GM23338 (cell line): ENCODE measurements around the gene SOX3. TPM values are rescaled to one million over a fixed set of nuclear protein-coding genes. Genes with fewer than 3 reads are reported as not detected.

Experiments used
- ATAC-seq: fragments of 200-7000 bp; cut with Tn5 transposase; 3 replicates; pipeline ENCODE4 v1.9.1; 2020
- DNase-seq: peaks from one replicate; pipeline ENCODE4 v3.0.0-alpha.2; 2015; ENCODE audit warnings: low spot score
- H2AFZ ChIP-seq: fragments of 200-600 bp; sonication (generic); 2 replicates; pipeline ENCODE4 v1.8.0; 2016; ENCODE audit warnings: antibody characterized with exemption, mild to moderate bottlenecking, moderate library complexity
- H3F3A ChIP-seq: fragments of 200-600 bp; sonication (generic); replicated peaks from 2 replicates; pipeline ENCODE4 v1.8.0; 2017; ENCODE audit warnings: antibody characterized with exemption, mixed run types, low read depth
- H3K27ac ChIP-seq: fragments of 200-600 bp; sonication (generic); 2 replicates; pipeline ENCODE4 v1.6.1; 2016; ENCODE audit warnings: low read depth
- H3K27me3 ChIP-seq: fragments of 200-600 bp; sonication (generic); 2 replicates; pipeline ENCODE4 v1.8.0; 2016; ENCODE audit warnings: mild to moderate bottlenecking, mixed run types, moderate library complexity; ENCODE audit not compliant: insufficient read depth
- H3K36me3 ChIP-seq: fragments of 200-600 bp; sonication (generic); 2 replicates; pipeline ENCODE4 v1.8.0; 2016; ENCODE audit warnings: mild to moderate bottlenecking; ENCODE audit not compliant: insufficient read depth
- H3K4me1 ChIP-seq: fragments of 200-600 bp; sonication (generic); 2 replicates; pipeline ENCODE4 v1.8.0; 2016; ENCODE audit warnings: mild to moderate bottlenecking, moderate library complexity; ENCODE audit not compliant: insufficient read depth
- H3K4me2 ChIP-seq: fragments of 200-600 bp; sonication (generic); 2 replicates; pipeline ENCODE4 v1.7.1; 2017; ENCODE audit warnings: mixed run types
- H3K4me3 ChIP-seq: fragments of 200-600 bp; sonication (generic); 2 replicates; pipeline ENCODE4 v1.6.1; 2016; ENCODE audit warnings: mixed run types
- H3K79me2 ChIP-seq: fragments of 200-600 bp; sonication (generic); replicated peaks from 2 replicates; pipeline ENCODE4 v1.8.0; 2017; ENCODE audit warnings: mild to moderate bottlenecking; ENCODE audit not compliant: insufficient read depth
- H3K9me2 ChIP-seq: fragments of 200-600 bp; sonication (generic); 2 replicates; pipeline ENCODE4 v1.8.0; 2017; ENCODE audit not compliant: insufficient read depth
- H4K20me1 ChIP-seq: fragments of 200-600 bp; sonication (generic); replicated peaks from 2 replicates; pipeline ENCODE4 v1.8.0; 2017; ENCODE audit warnings: mild to moderate bottlenecking; ENCODE audit not compliant: insufficient read depth
- H3K27ac Mint-ChIP-seq: 2 replicates; pipeline ENCODE4 v1.8.0; 2020; ENCODE audit warnings: inconsistent platforms, mild to moderate bottlenecking, moderate library complexity, mixed read lengths
- H3K27me3 Mint-ChIP-seq: 3 replicates; pipeline ENCODE4 v1.8.0; 2022; ENCODE audit warnings: low read depth, mild to moderate bottlenecking, moderate library complexity, mixed read lengths, inconsistent platforms; ENCODE audit not compliant: insufficient read depth, poor library complexity
- H3K36me3 Mint-ChIP-seq: 3 replicates; pipeline ENCODE4 v1.8.0; 2021; ENCODE audit warnings: low read depth, mild to moderate bottlenecking, inconsistent platforms, moderate library complexity, mixed read lengths
- H3K4me1 Mint-ChIP-seq: 3 replicates; pipeline ENCODE4 v1.8.0; 2020; ENCODE audit warnings: mild to moderate bottlenecking, inconsistent platforms, mixed read lengths
- H3K4me3 Mint-ChIP-seq: 3 replicates; pipeline ENCODE4 v1.8.0; 2021; ENCODE audit warnings: moderate library complexity, mild to moderate bottlenecking, inconsistent platforms, mixed read lengths
- H3K9me3 Mint-ChIP-seq: 3 replicates; pipeline ENCODE4 v1.8.0; 2020; ENCODE audit warnings: moderate library complexity, mild to moderate bottlenecking, inconsistent platforms, mixed read lengths
- EZH2 ChIP-seq: fragments of 200-600 bp; sonication (generic); IDR thresholded peaks from one replicate; pipeline ENCODE4 v1.8.0; 2017; ENCODE audit warnings: antibody characterized with exemption, mild to moderate bottlenecking, low read depth; ENCODE audit not compliant: unreplicated experiment
- EZH2phosphoT487 ChIP-seq: fragments of 200-600 bp; sonication (generic); IDR thresholded peaks from one replicate; pipeline ENCODE4 v1.8.1; 2018; ENCODE audit warnings: antibody characterized with exemption; ENCODE audit not compliant: unreplicated experiment
- JUNB ChIP-seq: IDR thresholded peaks from one replicate; pipeline ENCODE4 v1.6.1; 2016; ENCODE audit warnings: antibody characterized with exemption; ENCODE audit not compliant: unreplicated experiment
- POLR2AphosphoS5 ChIP-seq: IDR thresholded peaks from 2 replicates; pipeline ENCODE4 v1.6.1; 2016; ENCODE audit warnings: antibody characterized with exemption, low read depth
- STAT1 ChIP-seq: IDR thresholded peaks from one replicate; pipeline ENCODE4 v1.6.1; 2016; ENCODE audit warnings: antibody characterized with exemption; ENCODE audit not compliant: unreplicated experiment
- ZNF114 ChIP-seq: fragments of 250-450 bp; sonication (Bioruptor Pico); IDR thresholded peaks from 2 replicates; pipeline ENCODE4 v1.5.0; 2020; ENCODE audit warnings: mild to moderate bottlenecking, moderate library complexity
- polyA plus RNA-seq: library from polyadenylated mRNA; unstranded; fragments of >200 nt; fragmentation: Nextera tagmentation; extraction: Ambion mirVana; gene quantifications from 2 replicates; pipeline ENCODE4 v1.2.1, GENCODE V29; 2016
- total RNA-seq: library from RNA; depleted of rRNA; stranded (reverse); fragments of >200 nt; shearing (Covaris generic); gene quantifications from 2 replicates; pipeline ENCODE4 v1.2.3, GENCODE V29; 2014
- TF ChIP-seq, protein P1 (sequence below): IDR thresholded peaks from 2 replicates; pipeline ENCODE4 v1.6.1; 2016; ENCODE audit warnings: antibody characterized with exemption
- TF ChIP-seq, protein P2 (sequence below): fragments of 250-450 bp; sonication (Bioruptor Pico); IDR thresholded peaks from 2 replicates; pipeline ENCODE4 v1.5.0; 2020; ENCODE audit warnings: mild to moderate bottlenecking, moderate library complexity

Gene SOX3
- total and polyA plus RNA-seq, 2 experiments from 2014 or later = 9.8 to 23.3 TPM

DNA sequence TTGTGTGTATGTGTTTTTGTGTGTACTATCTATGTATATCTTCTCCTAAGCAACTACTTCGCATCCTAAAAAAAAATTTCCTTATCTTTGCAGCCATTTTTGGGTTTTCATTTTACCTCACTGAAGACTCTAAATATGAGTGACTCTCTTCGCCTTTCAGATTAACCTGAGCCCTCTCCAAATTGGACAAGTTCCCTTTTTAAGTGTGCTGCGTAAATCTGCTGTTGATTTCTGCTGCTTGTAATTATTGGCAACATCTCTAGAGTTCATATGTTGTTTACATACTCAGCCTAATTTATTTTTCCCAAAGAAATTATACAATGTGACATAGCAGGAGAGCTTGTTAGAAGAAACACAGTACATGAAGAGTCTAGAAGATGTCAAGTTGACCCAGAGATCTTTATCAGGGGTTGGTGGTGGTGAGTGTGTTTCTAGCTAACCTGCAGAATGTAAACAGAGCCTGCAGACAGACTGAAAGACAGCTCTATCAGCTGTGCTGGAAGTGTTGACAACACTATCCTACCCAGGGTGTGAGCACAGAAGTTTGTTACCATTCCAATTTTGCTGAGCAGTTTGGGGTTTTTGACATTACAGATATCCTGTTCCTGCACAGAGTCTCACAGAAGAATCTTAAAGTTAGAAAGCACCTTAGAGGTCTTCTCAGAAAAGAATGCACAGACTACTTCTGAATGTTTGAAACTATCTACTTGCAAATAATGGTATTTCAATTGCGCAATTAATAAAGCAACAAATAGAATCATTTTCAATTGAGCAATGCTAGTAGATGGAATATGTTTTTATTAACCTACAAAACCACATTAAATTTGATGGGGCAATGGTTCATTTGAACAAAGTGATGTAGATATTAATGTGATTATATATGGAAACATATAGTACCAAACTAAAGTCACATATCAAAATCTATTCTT, 12.5 kb downstream of the SOX3 start:
- no peaks in the 10 kb centered on the region for H3K36me3 Mint-ChIP-seq
- no peak overlapping the region for H3K4me3 Mint-ChIP-seq
- Histone ChIP-seq H3K4me3 (no peak overlapping the region), H3K79me2 (no peaks in the 10 kb centered on the region), H3K27me3 (no peaks in the 10 kb centered on the region), H4K20me1 (no peaks in the 10 kb centered on the region), H2AFZ (no peak overlapping the region), H3K4me2 (no peak overlapping the region), H3K36me3 (no peaks in the 10 kb centered on the region), H3F3A (no peaks in the 10 kb centered on the region), H3K27ac (no peak overlapping the region), H3K9me2 (no peaks in the 10 kb centered on the region), H3K4me1 (no peaks in the 10 kb centered on the region)
- no peak for DNase-seq
- no peak for TF ChIP-seq STAT1
- TF ChIP-seq POLR2AphosphoS5 = no peak
- TF ChIP-seq, protein P1, sequence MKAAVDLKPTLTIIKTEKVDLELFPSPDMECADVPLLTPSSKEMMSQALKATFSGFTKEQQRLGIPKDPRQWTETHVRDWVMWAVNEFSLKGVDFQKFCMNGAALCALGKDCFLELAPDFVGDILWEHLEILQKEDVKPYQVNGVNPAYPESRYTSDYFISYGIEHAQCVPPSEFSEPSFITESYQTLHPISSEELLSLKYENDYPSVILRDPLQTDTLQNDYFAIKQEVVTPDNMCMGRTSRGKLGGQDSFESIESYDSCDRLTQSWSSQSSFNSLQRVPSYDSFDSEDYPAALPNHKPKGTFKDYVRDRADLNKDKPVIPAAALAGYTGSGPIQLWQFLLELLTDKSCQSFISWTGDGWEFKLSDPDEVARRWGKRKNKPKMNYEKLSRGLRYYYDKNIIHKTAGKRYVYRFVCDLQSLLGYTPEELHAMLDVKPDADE = no peak
- TF ChIP-seq JUNB = no peak
- H3K27ac Mint-ChIP-seq = no peak overlapping the region
- H3K9me3 Mint-ChIP-seq = no peaks in the 10 kb centered on the region; the same call in 2 of the 3 replicates
- no peak for ATAC-seq
- peaks cover 2% of the 10 kb centered on the region for H3K27me3 Mint-ChIP-seq
- peaks cover 3% of the 10 kb centered on the region; the same call in 1 of the 3 replicates for H3K4me1 Mint-ChIP-seq

DNA sequence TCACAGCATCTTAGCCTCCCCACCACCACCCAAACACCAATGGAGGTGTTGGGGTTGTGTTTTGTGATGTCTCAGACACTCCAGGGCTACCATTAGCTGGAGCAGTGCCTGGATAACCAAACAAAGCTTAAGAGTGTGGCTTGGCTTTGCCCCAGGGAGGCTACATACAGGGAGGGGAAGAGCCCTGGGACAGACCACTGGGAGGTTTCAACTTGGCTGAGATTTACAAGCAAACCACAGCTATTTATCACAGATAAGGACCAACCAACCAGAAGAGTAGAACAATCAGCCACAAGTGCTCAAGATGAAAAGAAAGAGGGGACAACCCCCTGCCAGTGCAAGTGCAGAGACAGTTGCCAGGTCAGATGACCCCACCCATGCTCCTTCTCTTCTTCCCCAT, 24.1 kb downstream of the SOX3 start:
- Mint-ChIP-seq H3K4me1 (peaks cover 5% of the 10 kb centered on the region; the same call in 2 of the 3 replicates), H3K9me3 (peaks cover 12% of the 10 kb centered on the region), H3K27ac (no peak overlapping the region)

DNA sequence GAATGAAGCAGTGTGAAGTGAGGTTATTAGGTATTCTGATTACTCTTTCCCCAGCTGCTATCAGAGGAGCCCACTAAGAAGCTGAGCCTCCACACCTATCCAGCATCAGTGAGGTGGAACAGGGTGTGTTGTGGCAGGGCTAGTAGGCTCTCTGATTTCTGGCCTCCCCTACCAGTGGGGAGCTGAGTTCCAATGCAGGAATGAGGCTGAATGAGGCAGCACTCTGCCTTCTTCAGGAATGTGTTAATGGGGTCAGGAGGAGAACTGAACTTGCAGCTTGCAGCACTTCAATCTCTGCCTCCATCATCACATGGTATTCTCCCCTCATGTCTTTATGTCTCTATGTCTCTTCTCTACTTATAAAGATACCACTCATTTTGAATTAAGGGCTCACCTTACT, 26.9 kb downstream of the SOX3 start:
- no peaks in the 10 kb centered on the region for H3K79me2 ChIP-seq
- Mint-ChIP-seq H3K9me3 (peaks cover 38% of the 10 kb centered on the region), H3K4me3 (no peak overlapping the region), H3K36me3 (peaks cover 25% of the 10 kb centered on the region), H3K27ac (peak overlapping the region; percentile 90), H3K27me3 (peaks cover 1% of the 10 kb centered on the region), H3K4me1 (peaks cover 5% of the 10 kb centered on the region; the same call in 2 of the 3 replicates)
- H3K27me3 ChIP-seq = no peaks in the 10 kb centered on the region
- H3K4me2 ChIP-seq = no peak overlapping the region
- peak; percentile 82 for ATAC-seq
- H3K9me2 ChIP-seq = no peaks in the 10 kb centered on the region
- TF ChIP-seq, protein P2, sequence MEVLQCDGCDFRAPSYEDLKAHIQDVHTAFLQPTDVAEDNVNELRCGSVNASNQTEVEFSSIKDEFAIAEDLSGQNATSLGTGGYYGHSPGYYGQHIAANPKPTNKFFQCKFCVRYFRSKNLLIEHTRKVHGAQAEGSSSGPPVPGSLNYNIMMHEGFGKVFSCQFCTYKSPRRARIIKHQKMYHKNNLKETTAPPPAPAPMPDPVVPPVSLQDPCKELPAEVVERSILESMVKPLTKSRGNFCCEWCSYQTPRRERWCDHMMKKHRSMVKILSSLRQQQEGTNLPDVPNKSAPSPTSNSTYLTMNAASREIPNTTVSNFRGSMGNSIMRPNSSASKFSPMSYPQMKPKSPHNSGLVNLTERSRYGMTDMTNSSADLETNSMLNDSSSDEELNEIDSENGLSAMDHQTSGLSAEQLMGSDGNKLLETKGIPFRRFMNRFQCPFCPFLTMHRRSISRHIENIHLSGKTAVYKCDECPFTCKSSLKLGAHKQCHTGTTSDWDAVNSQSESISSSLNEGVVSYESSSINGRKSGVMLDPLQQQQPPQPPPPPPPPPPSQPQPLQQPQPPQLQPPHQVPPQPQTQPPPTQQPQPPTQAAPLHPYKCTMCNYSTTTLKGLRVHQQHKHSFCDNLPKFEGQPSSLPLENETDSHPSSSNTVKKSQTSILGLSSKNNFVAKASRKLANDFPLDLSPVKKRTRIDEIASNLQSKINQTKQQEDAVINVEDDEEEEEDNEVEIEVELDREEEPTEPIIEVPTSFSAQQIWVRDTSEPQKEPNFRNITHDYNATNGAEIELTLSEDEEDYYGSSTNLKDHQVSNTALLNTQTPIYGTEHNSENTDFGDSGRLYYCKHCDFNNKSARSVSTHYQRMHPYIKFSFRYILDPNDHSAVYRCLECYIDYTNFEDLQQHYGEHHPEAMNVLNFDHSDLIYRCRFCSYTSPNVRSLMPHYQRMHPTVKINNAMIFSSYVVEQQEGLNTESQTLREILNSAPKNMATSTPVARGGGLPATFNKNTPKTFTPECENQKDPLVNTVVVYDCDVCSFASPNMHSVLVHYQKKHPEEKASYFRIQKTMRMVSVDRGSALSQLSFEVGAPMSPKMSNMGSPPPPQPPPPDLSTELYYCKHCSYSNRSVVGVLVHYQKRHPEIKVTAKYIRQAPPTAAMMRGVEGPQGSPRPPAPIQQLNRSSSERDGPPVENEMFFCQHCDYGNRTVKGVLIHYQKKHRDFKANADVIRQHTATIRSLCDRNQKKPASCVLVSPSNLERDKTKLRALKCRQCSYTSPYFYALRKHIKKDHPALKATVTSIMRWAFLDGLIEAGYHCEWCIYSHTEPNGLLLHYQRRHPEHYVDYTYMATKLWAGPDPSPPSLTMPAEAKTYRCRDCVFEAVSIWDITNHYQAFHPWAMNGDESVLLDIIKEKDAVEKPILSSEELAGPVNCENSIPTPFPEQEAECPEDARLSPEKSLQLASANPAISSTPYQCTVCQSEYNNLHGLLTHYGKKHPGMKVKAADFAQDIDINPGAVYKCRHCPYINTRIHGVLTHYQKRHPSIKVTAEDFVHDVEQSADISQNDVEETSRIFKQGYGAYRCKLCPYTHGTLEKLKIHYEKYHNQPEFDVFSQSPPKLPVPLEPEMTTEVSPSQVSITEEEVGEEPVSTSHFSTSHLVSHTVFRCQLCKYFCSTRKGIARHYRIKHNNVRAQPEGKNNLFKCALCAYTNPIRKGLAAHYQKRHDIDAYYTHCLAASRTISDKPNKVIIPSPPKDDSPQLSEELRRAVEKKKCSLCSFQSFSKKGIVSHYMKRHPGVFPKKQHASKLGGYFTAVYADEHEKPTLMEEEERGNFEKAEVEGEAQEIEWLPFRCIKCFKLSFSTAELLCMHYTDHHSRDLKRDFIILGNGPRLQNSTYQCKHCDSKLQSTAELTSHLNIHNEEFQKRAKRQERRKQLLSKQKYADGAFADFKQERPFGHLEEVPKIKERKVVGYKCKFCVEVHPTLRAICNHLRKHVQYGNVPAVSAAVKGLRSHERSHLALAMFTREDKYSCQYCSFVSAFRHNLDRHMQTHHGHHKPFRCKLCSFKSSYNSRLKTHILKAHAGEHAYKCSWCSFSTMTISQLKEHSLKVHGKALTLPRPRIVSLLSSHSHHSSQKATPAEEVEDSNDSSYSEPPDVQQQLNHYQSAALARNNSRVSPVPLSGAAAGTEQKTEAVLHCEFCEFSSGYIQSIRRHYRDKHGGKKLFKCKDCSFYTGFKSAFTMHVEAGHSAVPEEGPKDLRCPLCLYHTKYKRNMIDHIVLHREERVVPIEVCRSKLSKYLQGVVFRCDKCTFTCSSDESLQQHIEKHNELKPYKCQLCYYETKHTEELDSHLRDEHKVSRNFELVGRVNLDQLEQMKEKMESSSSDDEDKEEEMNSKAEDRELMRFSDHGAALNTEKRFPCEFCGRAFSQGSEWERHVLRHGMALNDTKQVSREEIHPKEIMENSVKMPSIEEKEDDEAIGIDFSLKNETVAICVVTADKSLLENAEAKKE = 0 out of 2 replicates have a peak, but pooled peaks have one; percentile 30
- no peak for TF ChIP-seq EZH2
- no peaks in the 10 kb centered on the region for H4K20me1 ChIP-seq
- peak; percentile 38 for DNase-seq
- no peaks in the 10 kb centered on the region for H3F3A ChIP-seq
- H3K36me3 ChIP-seq = no peaks in the 10 kb centered on the region
- H2AFZ ChIP-seq = no peak overlapping the region
- no peak overlapping the region for H3K4me3 ChIP-seq
- peaks cover 3% of the 10 kb centered on the region; the same call in 1 of the 2 replicates for H3K4me1 ChIP-seq
- no peak overlapping the region for H3K27ac ChIP-seq

More for the DNA sequence above, 24.1 kb downstream of the SOX3 start:
- Histone ChIP-seq H3K4me3 (no peak overlapping the region), H3K9me2 (no peaks in the 10 kb centered on the region), H3K4me1 (peaks cover 3% of the 10 kb centered on the region; the same call in 1 of the 2 replicates), H2AFZ (no peak overlapping the region), H3F3A (no peaks in the 10 kb centered on the region), H3K36me3 (no peaks in the 10 kb centered on the region), H4K20me1 (no peaks in the 10 kb centered on the region), H3K4me2 (no peak overlapping the region), H3K79me2 (no peaks in the 10 kb centered on the region), H3K27ac (no peak overlapping the region), H3K27me3 (no peaks in the 10 kb centered on the region)
- DNase-seq = no peak
- Mint-ChIP-seq H3K27me3 (peaks cover 1% of the 10 kb centered on the region), H3K4me3 (no peak overlapping the region), H3K36me3 (peaks cover 10% of the 10 kb centered on the region)
- TF ChIP-seq EZH2phosphoT487 = no peak
- no peak for TF ChIP-seq ZNF114 (CRISPR knock-in tag)
- no peak for ATAC-seq
